Ishikawa (cell line): ENCODE data around the gene HERC5.

Experiments
- CEBPB ChIP-seq: IDR thresholded peaks from 2 replicates; pipeline ENCODE4 v1.6.1; 2012
- CREB1 ChIP-seq: IDR thresholded peaks from 2 replicates; pipeline ENCODE4 v1.6.1; 2012; ENCODE audit warnings: low read depth
- EGR1 ChIP-seq: IDR thresholded peaks from 2 replicates; pipeline ENCODE4 v1.6.1; 2012
- EP300 ChIP-seq: IDR thresholded peaks from 2 replicates; pipeline ENCODE4 v1.6.1; 2012; ENCODE audit warnings: borderline replicate concordance
- FOXM1 ChIP-seq: IDR thresholded peaks from 2 replicates; pipeline ENCODE4 v1.6.1; 2012; ENCODE audit warnings: low read depth, borderline replicate concordance
- MAX ChIP-seq: IDR thresholded peaks from 2 replicates; pipeline ENCODE4 v1.6.1; 2012
- NFIC ChIP-seq: IDR thresholded peaks from 2 replicates; pipeline ENCODE4 v1.6.1; 2012
- RAD21 ChIP-seq: IDR thresholded peaks from 2 replicates; pipeline ENCODE4 v1.6.1; 2012; ENCODE audit warnings: low read depth
- TAF1 ChIP-seq: IDR thresholded peaks from 2 replicates; pipeline ENCODE4 v1.6.1; 2012; ENCODE audit warnings: low read depth, mild to moderate bottlenecking
- TCF12 ChIP-seq: IDR thresholded peaks from 2 replicates; pipeline ENCODE4 v1.6.1; 2012; ENCODE audit warnings: low read depth
- TEAD4 ChIP-seq: IDR thresholded peaks from 2 replicates; pipeline ENCODE4 v1.6.1; 2012
- YY1 ChIP-seq: IDR thresholded peaks from 2 replicates; pipeline ENCODE4 v1.6.1; 2012; ENCODE audit warnings: low read depth
- ZBTB7A ChIP-seq: IDR thresholded peaks from 2 replicates; pipeline ENCODE4 v1.6.1; 2012; ENCODE audit warnings: low read depth
- TF ChIP-seq, protein P1 (sequence below): IDR thresholded peaks from 2 replicates; pipeline ENCODE4 v1.6.1; 2012
- TF ChIP-seq, protein P2 (sequence below): IDR thresholded peaks from 2 replicates; pipeline ENCODE4 v1.6.1; 2012; ENCODE audit warnings: low read depth, mild to moderate bottlenecking

Gene HERC5

DNA sequence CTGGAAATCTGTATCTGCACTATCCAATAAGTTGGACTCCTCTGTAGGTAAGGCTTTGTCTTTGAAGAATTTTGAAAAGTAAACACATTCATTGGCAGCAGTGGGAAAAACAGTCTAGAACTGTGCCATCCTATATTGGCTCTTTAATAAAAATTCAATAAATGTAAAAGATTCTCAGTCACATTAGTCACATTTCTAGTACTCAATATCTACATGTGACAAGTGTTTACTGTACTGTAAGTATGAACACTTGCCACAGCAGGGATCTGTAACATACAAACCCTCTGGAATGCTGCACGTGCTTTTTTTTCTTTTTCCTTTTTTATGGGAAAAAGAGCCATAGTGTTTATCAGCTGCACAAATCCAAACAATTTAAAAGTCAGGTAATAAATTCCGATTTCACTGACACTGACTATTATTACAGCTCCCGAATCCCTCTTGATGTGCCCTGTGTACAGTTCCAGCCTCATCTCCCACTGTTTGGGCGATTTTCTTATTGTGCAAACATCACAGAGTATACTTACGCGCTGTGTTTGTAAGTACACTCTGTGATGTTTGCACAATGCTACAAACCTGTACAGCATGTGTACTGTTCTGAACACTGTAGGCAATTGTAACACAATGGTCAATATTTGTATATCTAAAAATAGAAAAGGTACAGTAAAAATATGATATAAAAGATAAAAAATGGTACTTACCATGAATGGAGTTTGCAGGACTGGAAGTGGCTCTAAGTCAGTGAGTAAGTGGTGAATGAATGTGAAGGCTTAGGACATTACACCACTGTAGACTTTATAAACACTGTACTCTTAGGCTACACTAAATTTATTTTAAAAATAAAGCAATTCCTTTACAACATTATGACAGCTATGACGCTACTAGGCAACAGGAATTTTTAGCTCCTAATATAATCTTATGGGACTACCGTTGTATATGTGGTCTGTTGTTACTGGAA, 57.9 kb downstream of the HERC5 start:
- TF ChIP-seq MAX: no peak

- TF ChIP-seq ZBTB7A: no peak
- TF ChIP-seq YY1: no peak
Measured at GRCh38 chr4:88516746-88517145, 59.8 kb downstream of the HERC5 start.

- TF ChIP-seq YY1: no peak
- no peak for TF ChIP-seq ZBTB7A
- TF ChIP-seq RAD21: no peak
- no peak for TF ChIP-seq TAF1
- TF ChIP-seq MAX: no peak
- TF ChIP-seq TEAD4: no peak
- TF ChIP-seq CREB1: no peak
- no peak for TF ChIP-seq NFIC
- TF ChIP-seq CEBPB: no peak
- no peak for TF ChIP-seq FOXM1
- TF ChIP-seq, protein P1, sequence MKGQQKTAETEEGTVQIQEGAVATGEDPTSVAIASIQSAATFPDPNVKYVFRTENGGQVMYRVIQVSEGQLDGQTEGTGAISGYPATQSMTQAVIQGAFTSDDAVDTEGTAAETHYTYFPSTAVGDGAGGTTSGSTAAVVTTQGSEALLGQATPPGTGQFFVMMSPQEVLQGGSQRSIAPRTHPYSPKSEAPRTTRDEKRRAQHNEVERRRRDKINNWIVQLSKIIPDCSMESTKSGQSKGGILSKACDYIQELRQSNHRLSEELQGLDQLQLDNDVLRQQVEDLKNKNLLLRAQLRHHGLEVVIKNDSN: no peak
- TF ChIP-seq TCF12: no peak
- TF ChIP-seq, protein P2, sequence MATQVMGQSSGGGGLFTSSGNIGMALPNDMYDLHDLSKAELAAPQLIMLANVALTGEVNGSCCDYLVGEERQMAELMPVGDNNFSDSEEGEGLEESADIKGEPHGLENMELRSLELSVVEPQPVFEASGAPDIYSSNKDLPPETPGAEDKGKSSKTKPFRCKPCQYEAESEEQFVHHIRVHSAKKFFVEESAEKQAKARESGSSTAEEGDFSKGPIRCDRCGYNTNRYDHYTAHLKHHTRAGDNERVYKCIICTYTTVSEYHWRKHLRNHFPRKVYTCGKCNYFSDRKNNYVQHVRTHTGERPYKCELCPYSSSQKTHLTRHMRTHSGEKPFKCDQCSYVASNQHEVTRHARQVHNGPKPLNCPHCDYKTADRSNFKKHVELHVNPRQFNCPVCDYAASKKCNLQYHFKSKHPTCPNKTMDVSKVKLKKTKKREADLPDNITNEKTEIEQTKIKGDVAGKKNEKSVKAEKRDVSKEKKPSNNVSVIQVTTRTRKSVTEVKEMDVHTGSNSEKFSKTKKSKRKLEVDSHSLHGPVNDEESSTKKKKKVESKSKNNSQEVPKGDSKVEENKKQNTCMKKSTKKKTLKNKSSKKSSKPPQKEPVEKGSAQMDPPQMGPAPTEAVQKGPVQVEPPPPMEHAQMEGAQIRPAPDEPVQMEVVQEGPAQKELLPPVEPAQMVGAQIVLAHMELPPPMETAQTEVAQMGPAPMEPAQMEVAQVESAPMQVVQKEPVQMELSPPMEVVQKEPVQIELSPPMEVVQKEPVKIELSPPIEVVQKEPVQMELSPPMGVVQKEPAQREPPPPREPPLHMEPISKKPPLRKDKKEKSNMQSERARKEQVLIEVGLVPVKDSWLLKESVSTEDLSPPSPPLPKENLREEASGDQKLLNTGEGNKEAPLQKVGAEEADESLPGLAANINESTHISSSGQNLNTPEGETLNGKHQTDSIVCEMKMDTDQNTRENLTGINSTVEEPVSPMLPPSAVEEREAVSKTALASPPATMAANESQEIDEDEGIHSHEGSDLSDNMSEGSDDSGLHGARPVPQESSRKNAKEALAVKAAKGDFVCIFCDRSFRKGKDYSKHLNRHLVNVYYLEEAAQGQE: no peak
- no peak for TF ChIP-seq EGR1
- no peak for TF ChIP-seq EP300
Measured at GRCh38 chr4:88517825-88518224, 60.9 kb downstream of the HERC5 start.

- TF ChIP-seq CEBPB: no peak
- no peak for TF ChIP-seq TCF12
- no peak for TF ChIP-seq CREB1
- TF ChIP-seq, protein P1: no peak
- TF ChIP-seq MAX: no peak
- no peak for TF ChIP-seq NFIC
- no peak for TF ChIP-seq FOXM1
Measured at GRCh38 chr4:88518911-88519310, 62.0 kb downstream of the HERC5 start.

DNA sequence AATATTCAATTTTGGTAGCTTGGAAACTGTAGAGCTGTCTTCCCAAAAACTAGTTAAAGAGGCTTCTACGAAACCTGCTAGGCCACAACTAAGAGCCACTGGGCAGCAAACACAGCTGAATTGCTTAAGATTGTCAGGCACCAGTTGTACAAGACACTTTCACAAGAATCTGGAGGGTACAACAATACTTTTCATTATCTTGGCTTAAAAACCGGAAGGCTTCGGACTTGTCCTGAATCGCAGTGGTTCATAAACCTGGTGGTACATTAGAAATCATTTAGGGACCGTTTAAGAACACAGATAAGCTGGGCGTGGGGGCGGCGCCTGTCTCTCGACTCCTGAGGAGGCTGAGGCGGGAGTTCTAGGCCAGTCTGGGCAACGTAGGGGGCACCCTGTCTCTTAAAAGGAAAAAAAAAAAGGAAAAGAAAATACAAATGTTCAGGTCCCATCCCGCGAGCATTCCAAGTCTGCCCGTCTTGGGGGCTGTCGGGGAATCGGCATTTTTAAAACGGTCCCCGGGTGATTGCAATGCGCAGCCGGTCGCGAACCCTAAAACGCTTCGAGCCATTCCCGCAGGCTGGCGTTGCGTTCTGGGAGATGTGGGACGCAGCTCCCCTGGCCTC, 65.9 kb downstream of the HERC5 start:
- TF ChIP-seq, protein P2: no peak
- TF ChIP-seq RAD21 (no peak), EGR1 (no peak), CREB1 (no peak), YY1 (no peak), NFIC (no peak), CEBPB (no peak), TEAD4 (no peak), TAF1 (no peak), ZBTB7A (no peak), MAX (no peak), EP300 (no peak)
